HEK293 (cell line): Measurements from ENCODE around the gene MPHOSPH8.

Source experiments
- CTCF ChIA-PET: fragments of 350-600 bp; formaldehyde crosslinking; extraction: SDS; loops from one replicate; lab custom pipeline; 2021; ENCODE audit warnings: antibody characterized with exemption; lab: Yijun Ruan, JAX
- POLR2A ChIA-PET: fragments of 300-600 bp; formaldehyde crosslinking; extraction: SDS; loops from one replicate; lab custom pipeline; 2020; ENCODE audit warnings: antibody characterized with exemption, inconsistent platforms; lab: Yijun Ruan, JAX
- H3K27ac ChIP-seq: fragments of 200-500 bp; sonication (Bioruptor generic); 2 replicates; pipeline ENCODE4 v1.5.1; 2014; ENCODE audit warnings: low read depth, low read length, control low read depth, inconsistent platforms; ENCODE audit errors: extremely low read depth
- H3K36me3 ChIP-seq, 2 experiments: fragments of 200-500 bp in 1 of 2; sonication (Bioruptor generic) in 1 of 2; 1 replicate in 1 of 2; 2 replicates in 1 of 2; pipeline ENCODE4 v1.5.1; 2014 to 2017; ENCODE audit warnings: inconsistent platforms in 2 of 2, low read length in 2 of 2; ENCODE audit not compliant: control insufficient read depth in 2 of 2, insufficient read depth in 1 of 2
- H3K4me1 ChIP-seq: fragments of 200-500 bp; sonication (Bioruptor generic); 2 replicates; pipeline ENCODE4 v1.5.1; 2014; ENCODE audit warnings: mild to moderate bottlenecking, low read length, inconsistent platforms; ENCODE audit not compliant: control insufficient read depth, insufficient read depth
- H3K4me3 ChIP-seq: 2 replicates; pipeline ENCODE4 v1.5.1; 2011; ENCODE audit warnings: low read depth, mild to moderate bottlenecking, control low read depth, low read length, moderate library complexity
- H3K9me3 ChIP-seq: fragments of 200-500 bp; sonication (Bioruptor generic); 2 replicates; pipeline ENCODE4 v1.5.1; 2014; ENCODE audit warnings: low read depth, low read length, inconsistent platforms; ENCODE audit not compliant: control insufficient read depth, insufficient read depth
- ATF2 ChIP-seq: fragments of 450-650 bp; formaldehyde crosslinking; IDR thresholded peaks from 2 replicates; pipeline ENCODE4 v1.5.1; 2016; ENCODE audit warnings: missing biosample characterization, missing genetic modification characterization, low read depth
- BCL6B ChIP-seq: fragments of 450-650 bp; formaldehyde crosslinking; IDR thresholded peaks from 2 replicates; pipeline ENCODE4 v1.5.1; 2017; ENCODE audit warnings: missing biosample characterization, missing genetic modification characterization
- CTCF ChIP-seq: fragments of 450-650 bp; formaldehyde crosslinking; IDR thresholded peaks from 2 replicates; pipeline ENCODE4 v1.5.1; 2016; ENCODE audit warnings: missing biosample characterization, missing genetic modification characterization
- GFI1B ChIP-seq: fragments of 450-650 bp; formaldehyde crosslinking; IDR thresholded peaks from 2 replicates; pipeline ENCODE4 v1.5.1; 2016; ENCODE audit warnings: missing biosample characterization, missing genetic modification characterization
- KLF9 ChIP-seq: fragments of 450-650 bp; formaldehyde crosslinking; IDR thresholded peaks from 2 replicates; pipeline ENCODE4 v1.5.1; 2016; ENCODE audit warnings: missing biosample characterization, missing genetic modification characterization, low read depth
- OSR2 ChIP-seq: fragments of 450-650 bp; formaldehyde crosslinking; IDR thresholded peaks from 2 replicates; pipeline ENCODE4 v1.5.1; 2016; ENCODE audit warnings: missing biosample characterization, missing genetic modification characterization
- SP2 ChIP-seq: fragments of 450-650 bp; formaldehyde crosslinking; IDR thresholded peaks from 2 replicates; pipeline ENCODE4 v1.5.1; 2016; ENCODE audit warnings: missing biosample characterization, missing genetic modification characterization
- ZBTB20 ChIP-seq: fragments of 450-650 bp; formaldehyde crosslinking; IDR thresholded peaks from 2 replicates; pipeline ENCODE4 v1.5.1; 2016; ENCODE audit warnings: missing biosample characterization, missing genetic modification characterization
- ZFP3 ChIP-seq: fragments of 450-650 bp; formaldehyde crosslinking; IDR thresholded peaks from 2 replicates; pipeline ENCODE4 v1.5.1; 2016; ENCODE audit warnings: low read depth, missing biosample characterization, missing genetic modification characterization
- ZFP37 ChIP-seq: fragments of 450-650 bp; formaldehyde crosslinking; IDR thresholded peaks from 2 replicates; pipeline ENCODE4 v1.5.1; 2016; ENCODE audit warnings: missing biosample characterization, missing genetic modification characterization
- ZNF146 ChIP-seq: fragments of 450-650 bp; formaldehyde crosslinking; IDR thresholded peaks from 2 replicates; pipeline ENCODE4 v1.5.1; 2016; ENCODE audit warnings: missing biosample characterization, missing genetic modification characterization
- ZNF157 ChIP-seq: fragments of 450-650 bp; formaldehyde crosslinking; IDR thresholded peaks from 2 replicates; pipeline ENCODE4 v1.5.1; 2016; ENCODE audit warnings: missing biosample characterization, missing genetic modification characterization
- ZNF223 ChIP-seq: fragments of 450-650 bp; formaldehyde crosslinking; IDR thresholded peaks from 2 replicates; pipeline ENCODE4 v1.5.1; 2016; ENCODE audit warnings: missing biosample characterization, missing genetic modification characterization
- ZNF404 ChIP-seq: fragments of 450-650 bp; formaldehyde crosslinking; IDR thresholded peaks from 2 replicates; pipeline ENCODE4 v1.5.1; 2017; ENCODE audit warnings: missing biosample characterization, missing genetic modification characterization
- ZNF48 ChIP-seq: fragments of 450-650 bp; formaldehyde crosslinking; IDR thresholded peaks from 2 replicates; pipeline ENCODE4 v1.5.1; 2016; ENCODE audit warnings: missing biosample characterization, missing genetic modification characterization
- ZNF544 ChIP-seq: fragments of 450-650 bp; formaldehyde crosslinking; IDR thresholded peaks from 2 replicates; pipeline ENCODE4 v1.5.0; 2017; ENCODE audit warnings: missing biosample characterization, missing genetic modification characterization
- ZNF548 ChIP-seq: fragments of 450-650 bp; formaldehyde crosslinking; IDR thresholded peaks from 2 replicates; pipeline ENCODE4 v1.5.1; 2016; ENCODE audit warnings: missing biosample characterization, missing genetic modification characterization
- ZNF600 ChIP-seq: fragments of 450-650 bp; formaldehyde crosslinking; IDR thresholded peaks from 2 replicates; pipeline ENCODE4 v1.5.1; 2016; ENCODE audit warnings: missing biosample characterization, missing genetic modification characterization
- ZNF76 ChIP-seq: fragments of 450-650 bp; formaldehyde crosslinking; IDR thresholded peaks from 2 replicates; pipeline ENCODE4; 2016; ENCODE audit warnings: low read depth, missing biosample characterization, missing genetic modification characterization, borderline replicate concordance
- ZNF843 ChIP-seq: fragments of 450-650 bp; formaldehyde crosslinking; IDR thresholded peaks from 2 replicates; pipeline ENCODE4 v1.5.1; 2016; ENCODE audit warnings: missing biosample characterization, missing genetic modification characterization
- ZXDB ChIP-seq: fragments of 450-650 bp; formaldehyde crosslinking; IDR thresholded peaks from 2 replicates; pipeline ENCODE4 v1.5.1; 2016; ENCODE audit warnings: missing biosample characterization, missing genetic modification characterization
- TF ChIP-seq, protein P1 (sequence below): fragments of 450-650 bp; formaldehyde crosslinking; IDR thresholded peaks from 2 replicates; pipeline ENCODE4 v1.5.1; 2016; ENCODE audit warnings: missing biosample characterization, missing genetic modification characterization, borderline replicate concordance

The MPHOSPH8 gene

DNA sequence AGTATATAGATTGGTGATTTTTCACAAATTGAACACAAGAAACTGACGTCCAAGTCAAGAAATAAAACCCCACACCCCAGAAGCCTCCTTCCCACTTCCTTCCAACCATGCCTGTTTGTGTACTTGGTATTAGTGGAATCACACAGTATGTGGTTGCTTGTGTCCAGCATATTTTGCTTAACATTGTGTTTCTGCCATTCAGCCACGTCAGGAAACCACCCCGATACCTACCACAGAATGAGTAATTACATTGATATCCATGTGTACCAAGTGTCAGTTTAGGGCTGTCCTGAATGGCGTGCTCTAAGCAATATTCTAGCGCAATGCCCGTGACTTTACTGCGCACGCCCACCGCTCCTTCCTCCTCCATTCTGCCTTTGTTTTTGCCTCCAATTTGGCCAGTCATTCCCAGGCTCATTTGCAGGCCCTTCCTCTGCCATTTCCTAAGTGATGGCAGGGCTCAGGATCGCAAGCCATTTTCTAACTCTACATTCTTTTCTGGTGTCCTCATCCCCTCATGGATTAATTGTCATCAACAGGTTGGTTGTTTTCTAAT is 25.9 kb upstream of the MPHOSPH8 start:
- Histone ChIP-seq H3K9me3 (no peaks in the 10 kb centered on the region), H3K4me1 (no peaks in the 10 kb centered on the region), H3K4me3 (no peak overlapping the region), H3K36me3 (peaks cover 0 to 28% of the 10 kb centered on the region in 2 experiments; a peak in 2 of 3 replicates), H3K27ac (no peak overlapping the region)
- CTCF ChIA-PET: no interaction called here
- POLR2A ChIA-PET: no interaction called here
- no peak for TF ChIP-seq SP2
- no peak for TF ChIP-seq ZBTB20 (tag by site-specific recombination)
- no peak for TF ChIP-seq ZNF76 (tag by site-specific recombination)
- no peak for TF ChIP-seq GFI1B (tag by site-specific recombination)
- no peak for TF ChIP-seq ZFP3

- POLR2A ChIA-PET: no interaction called here
- Histone ChIP-seq H3K27ac (no peak overlapping the region), H3K4me1 (no peaks in the 10 kb centered on the region), H3K9me3 (no peaks in the 10 kb centered on the region), H3K36me3 (no peaks in the 10 kb centered on the region)
- TF ChIP-seq ZNF548 (tag by site-specific recombination) (no peak), ZNF600 (tag by site-specific recombination) (no peak), KLF9 (tag by site-specific recombination) (no peak), ZNF223 (tag by site-specific recombination) (no peak), ZNF404 (tag by site-specific recombination) (no peak), ZXDB (no peak), ZNF843 (tag by site-specific recombination) (no peak), ATF2 (tag by site-specific recombination) (no peak), ZNF48 (no peak), ZFP37 (tag by site-specific recombination) (no peak), ZNF146 (tag by site-specific recombination) (no peak), BCL6B (tag by site-specific recombination) (no peak), ZNF157 (tag by site-specific recombination) (no peak), CTCF (tag by site-specific recombination) (no peak), OSR2 (tag by site-specific recombination) (no peak), ZNF544 (tag by site-specific recombination) (no peak)
- TF ChIP-seq, protein P1, sequence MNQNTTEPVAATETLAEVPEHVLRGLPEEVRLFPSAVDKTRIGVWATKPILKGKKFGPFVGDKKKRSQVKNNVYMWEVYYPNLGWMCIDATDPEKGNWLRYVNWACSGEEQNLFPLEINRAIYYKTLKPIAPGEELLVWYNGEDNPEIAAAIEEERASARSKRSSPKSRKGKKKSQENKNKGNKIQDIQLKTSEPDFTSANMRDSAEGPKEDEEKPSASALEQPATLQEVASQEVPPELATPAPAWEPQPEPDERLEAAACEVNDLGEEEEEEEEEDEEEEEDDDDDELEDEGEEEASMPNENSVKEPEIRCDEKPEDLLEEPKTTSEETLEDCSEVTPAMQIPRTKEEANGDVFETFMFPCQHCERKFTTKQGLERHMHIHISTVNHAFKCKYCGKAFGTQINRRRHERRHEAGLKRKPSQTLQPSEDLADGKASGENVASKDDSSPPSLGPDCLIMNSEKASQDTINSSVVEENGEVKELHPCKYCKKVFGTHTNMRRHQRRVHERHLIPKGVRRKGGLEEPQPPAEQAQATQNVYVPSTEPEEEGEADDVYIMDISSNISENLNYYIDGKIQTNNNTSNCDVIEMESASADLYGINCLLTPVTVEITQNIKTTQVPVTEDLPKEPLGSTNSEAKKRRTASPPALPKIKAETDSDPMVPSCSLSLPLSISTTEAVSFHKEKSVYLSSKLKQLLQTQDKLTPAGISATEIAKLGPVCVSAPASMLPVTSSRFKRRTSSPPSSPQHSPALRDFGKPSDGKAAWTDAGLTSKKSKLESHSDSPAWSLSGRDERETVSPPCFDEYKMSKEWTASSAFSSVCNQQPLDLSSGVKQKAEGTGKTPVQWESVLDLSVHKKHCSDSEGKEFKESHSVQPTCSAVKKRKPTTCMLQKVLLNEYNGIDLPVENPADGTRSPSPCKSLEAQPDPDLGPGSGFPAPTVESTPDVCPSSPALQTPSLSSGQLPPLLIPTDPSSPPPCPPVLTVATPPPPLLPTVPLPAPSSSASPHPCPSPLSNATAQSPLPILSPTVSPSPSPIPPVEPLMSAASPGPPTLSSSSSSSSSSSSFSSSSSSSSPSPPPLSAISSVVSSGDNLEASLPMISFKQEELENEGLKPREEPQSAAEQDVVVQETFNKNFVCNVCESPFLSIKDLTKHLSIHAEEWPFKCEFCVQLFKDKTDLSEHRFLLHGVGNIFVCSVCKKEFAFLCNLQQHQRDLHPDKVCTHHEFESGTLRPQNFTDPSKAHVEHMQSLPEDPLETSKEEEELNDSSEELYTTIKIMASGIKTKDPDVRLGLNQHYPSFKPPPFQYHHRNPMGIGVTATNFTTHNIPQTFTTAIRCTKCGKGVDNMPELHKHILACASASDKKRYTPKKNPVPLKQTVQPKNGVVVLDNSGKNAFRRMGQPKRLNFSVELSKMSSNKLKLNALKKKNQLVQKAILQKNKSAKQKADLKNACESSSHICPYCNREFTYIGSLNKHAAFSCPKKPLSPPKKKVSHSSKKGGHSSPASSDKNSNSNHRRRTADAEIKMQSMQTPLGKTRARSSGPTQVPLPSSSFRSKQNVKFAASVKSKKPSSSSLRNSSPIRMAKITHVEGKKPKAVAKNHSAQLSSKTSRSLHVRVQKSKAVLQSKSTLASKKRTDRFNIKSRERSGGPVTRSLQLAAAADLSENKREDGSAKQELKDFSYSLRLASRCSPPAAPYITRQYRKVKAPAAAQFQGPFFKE (tag by site-specific recombination): no peak
- TF ChIP-seq, all 188 proteins: peak for 0
- CTCF ChIA-PET: interaction anchor here (0.6 to 1.6 kb wide), 7 partner anchors 11 to 399 kb away, joined by 3 to 5 read pairs (median 3); partner anchors contain the start of gene MPHOSPH8
- H3K4me3 ChIP-seq: no peak overlapping the region
These were observed 14.5 kb upstream of the MPHOSPH8 start for GRCh38 chr13:19618977-19619376.
